HG03066 (cell line): ENCODE data around the gene HDAC6.
"Not testable (repeated sequence)": the region's sequence is repeated elsewhere in the genome, so short reads cannot be mapped to it uniquely, and the experiment has no call there.

ENCODE experiments used
- ATAC-seq: cut with Tn5 transposase; IDR thresholded peaks from one replicate; pipeline ENCODE4 v1.9.1; 2021; ENCODE audit warnings: low read depth; ENCODE audit not compliant: unreplicated experiment

HDAC6 gene

DNA sequence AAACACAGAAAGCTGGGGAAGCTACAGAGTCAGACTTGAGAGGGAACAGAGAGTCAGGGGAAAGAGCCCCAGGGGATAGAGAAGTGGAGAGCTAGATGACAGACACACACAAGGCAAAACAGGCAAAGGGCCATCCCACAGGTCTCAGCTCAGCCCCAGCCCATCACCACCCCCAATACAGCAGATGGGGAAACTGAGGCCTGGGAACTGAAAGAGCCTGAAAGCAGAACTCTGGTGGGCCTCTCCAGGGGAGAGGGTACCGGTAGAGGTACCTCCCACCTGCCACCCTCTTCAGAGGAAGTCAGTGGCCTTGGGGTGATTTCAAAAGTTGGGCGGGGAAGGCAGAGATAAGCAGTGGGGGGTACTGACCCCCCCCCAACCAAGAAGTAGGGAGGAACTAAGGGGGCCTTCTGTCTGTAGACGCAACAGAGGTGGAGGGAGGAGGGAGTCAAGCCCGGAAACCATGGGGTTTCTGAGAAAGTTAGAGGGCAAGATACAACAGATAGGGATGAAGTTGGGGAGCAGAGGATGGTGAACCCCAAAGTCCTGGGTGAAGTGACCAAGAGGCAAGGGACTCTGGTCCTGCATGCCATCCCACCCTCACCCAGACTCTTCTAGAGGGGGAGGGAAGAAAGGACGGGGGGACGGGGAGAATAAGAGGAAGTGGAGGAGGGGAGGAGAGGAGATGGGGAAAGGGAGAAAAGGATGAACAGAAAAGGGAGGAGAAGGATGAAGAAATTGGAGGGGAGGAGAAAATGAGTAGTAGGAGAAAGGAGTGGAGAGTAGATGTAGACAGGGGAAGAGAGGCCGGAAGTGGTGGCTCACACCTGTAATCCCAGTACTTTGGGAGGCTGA, 12.3 kb upstream of the HDAC6 start:
- no peak for ATAC-seq

DNA sequence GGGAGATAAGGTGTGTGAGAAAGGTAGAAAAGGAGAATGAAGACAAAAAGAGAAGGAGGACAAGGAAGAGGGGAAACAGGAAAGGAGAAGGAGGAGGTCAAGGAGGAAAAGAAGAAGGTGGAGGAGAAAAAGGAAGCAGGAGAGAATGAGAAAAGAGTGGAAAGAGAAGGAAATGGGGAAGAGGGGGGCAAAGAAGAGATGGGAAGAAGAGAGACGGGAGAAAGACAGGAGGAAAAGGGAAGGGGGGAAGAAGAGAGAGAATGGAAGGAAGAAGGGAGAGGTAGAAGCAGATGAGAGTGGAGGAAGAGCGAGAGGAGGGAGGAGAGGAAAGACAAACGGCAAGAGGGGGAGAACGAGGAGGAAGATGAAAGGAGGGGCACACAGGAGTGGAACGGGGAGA, 11.4 kb upstream of the HDAC6 start:
- no peak for ATAC-seq

DNA sequence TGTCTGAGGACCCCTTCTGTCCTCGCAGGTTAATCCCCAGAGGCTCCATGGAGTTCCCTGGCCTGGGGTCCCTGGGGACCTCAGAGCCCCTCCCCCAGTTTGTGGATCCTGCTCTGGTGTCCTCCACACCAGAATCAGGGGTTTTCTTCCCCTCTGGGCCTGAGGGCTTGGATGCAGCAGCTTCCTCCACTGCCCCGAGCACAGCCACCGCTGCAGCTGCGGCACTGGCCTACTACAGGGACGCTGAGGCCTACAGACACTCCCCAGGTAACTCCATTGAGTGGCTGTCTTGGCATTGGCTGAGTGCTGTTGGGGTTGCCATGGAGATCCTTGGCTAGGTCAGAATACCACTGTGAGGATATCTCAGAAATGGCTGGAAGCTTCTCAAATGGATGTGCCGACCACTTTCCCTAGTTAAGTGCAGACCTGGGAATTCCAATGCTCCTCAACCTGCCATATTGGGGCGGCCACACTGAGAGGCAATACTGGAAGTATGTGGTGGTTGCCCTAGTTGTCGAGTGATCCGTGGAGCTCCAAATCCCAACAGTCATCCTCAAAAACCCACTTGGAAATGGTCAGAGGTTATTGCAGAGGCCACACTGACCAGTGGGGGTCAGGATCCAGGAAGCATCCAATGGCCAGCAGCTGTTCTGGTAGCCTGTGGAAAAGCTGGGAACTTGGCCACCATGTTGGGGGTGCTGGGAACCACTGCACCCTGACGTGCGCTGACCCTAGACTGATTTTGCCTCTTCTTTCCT, 10.6 kb upstream of the HDAC6 start:
- no peak for ATAC-seq

DNA sequence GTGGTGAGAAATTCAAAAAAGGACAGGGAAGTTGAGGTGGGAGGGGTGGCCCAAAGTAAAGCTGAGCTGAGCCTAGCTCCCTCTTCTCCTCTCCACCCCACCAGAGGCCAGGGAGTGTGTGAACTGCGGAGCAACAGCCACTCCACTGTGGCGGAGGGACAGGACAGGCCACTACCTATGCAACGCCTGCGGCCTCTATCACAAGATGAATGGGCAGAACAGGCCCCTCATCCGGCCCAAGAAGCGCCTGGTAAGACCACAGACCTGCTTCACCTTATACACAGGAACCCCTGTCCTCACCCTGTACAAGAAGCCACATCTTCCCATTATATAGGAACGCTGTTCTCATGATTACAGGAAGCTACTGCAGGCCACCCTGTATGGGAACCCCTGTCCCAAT, 9.6 kb upstream of the HDAC6 start:
- ATAC-seq: no peak

DNA sequence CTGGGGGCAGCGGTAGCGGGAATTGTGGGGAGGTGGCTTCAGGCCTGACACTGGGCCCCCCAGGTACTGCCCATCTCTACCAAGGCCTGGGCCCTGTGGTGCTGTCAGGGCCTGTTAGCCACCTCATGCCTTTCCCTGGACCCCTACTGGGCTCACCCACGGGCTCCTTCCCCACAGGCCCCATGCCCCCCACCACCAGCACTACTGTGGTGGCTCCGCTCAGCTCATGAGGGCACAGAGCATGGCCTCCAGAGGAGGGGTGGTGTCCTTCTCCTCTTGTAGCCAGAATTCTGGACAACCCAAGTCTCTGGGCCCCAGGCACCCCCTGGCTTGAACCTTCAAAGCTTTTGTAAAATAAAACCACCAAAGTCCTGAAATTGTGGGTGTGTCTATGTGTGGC, 7.9 kb upstream of the HDAC6 start:
- no peak for ATAC-seq

DNA sequence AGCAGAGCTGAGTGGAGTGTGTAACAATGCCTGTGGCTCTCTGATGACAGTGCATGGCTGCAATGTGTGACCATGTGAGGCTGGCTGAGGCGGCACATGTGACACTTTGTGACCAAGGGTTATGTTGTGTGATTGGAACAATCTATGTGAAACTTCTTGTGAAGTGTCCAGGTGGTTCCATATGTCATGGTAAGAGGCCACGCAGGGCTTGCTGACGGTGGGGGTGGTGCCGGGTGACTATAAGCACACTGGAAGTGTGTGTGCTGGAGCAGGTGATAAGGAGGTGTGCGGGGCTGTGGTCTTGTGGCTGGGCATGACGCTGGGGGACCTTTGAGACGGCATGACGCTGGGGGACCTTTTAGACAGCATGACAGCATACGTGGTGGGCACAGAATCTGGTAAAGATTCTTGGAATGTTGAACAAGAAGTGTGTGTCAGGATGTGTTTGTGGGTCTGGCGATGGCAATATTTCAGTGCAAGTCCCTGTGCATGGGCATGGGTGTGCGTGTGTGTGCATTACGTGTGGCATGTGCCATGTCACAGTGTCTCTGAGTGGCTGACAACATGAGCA, 7.4 kb upstream of the HDAC6 start:
- ATAC-seq: no peak

DNA sequence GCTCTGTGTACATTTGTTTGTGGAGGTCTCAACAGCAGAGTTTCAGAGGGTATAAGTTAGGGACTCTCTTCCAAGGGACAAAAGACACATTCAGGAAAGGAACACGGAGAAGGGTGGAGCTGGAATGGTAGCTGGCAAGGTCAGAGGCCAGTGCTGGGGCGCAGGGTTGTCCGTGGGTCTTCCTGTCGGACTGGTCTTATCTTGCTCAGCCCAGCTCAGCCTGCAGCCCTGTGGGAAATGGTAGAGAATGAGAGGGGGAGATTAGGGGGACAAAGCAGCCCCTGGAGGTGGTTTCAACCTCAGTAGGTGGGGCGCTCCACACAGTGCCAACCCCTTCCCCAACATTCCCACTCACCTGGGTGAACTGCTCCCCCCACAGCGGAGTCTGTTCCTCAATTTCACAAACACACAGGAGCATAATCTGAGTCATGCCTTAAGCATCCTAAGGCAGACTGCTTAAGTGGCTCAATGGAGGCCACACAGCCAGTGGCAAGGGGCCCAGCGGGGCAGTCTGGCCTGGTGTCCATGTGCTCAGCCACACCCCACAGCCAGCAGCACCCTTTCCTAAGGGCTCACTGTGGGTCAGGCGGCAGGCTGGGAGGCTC, 6.9 kb upstream of the HDAC6 start:
- no peak for ATAC-seq

DNA sequence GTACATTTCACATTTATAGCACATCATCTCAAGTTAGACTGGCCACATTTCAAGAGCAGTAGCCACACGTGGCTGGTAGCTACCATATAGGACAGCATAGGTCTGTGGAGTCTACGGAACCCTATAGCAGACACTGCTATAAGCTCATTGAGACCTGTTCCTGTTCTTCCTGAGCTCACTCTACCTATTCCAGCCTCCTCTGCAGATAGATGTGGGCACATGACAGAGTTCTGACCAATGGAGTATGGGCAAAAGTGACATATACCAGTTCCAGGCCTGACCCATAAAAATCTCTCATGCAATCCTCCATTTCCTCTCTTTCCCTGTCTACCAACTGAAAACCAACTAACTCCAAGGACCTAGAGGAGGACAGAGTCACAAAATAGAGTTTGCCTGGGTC, 3.5 kb upstream of the HDAC6 start:
- no peak for ATAC-seq

DNA sequence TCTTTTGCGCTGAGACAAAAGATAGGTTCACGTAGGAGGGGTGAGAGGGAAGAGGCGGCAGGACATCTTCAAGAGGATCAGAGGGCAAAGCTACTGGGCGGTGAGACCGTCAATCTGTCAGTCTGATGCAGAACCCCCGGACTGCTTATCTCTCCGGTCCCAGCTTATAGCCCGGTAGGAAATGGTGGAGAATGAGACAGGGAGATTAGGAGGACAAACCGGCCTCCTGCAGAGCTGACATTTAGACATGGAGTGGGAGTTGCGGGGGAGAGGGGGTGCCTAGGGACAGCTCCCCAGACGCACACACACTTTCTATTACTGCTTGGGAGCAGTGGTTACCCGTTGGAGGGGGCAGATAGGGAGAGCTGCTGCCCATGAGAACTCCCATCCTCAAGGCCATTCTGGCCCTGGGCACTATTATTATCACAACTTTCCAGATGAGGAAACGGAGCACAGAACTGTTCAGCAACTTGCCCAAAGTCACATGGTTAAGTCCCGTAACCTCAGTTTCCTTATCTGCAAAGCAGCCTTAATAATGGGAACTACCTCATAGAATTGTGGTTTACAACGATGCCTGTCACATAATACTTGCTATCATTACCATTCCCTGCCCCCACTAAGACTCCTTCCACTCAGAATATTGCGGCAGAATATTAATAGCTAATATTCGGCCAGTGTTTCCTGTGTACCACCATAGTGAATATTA, 1.1 kb upstream of the HDAC6 start:
- no peak for ATAC-seq

DNA sequence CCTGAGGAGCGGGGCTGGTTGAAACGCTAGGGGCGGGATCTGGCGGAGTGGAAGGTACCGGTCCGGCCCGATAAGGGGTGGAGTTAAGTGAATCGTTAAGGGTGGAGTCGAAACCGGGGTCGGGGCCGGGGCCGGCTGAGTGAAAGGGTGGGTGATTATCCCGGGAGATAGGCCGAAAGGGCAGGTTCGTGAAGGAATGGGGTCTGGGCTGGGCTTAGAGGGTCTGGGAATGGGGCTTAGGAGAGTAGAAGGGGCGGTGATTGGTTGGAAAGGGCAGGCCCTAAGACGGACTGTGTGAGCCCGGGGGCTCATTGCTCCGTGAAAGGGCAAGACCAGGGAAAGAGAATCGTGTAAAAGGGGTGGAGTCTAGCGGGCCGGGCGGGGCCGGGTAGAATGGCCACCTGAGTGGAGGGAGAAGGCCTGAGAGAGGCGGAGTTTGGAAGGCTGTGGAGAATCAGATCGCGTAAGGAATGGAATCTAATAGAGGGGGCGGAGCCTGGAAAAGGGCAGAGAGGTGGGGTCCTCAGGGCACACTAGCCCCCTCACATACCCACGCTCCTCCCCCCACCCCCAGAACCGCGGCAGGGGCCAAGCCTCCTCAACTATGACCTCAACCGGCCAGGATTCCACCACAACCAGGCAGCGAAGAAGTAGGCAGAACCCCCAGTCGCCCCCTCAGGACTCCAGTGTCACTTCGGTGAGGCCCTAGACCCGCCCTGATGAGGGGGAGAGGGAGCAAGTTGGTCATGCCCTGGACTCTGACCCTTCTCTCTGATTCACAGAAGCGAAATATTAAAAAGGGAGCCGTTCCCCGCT, 430 bp downstream of the HDAC6 start:
- ATAC-seq: peak; percentile 46

DNA sequence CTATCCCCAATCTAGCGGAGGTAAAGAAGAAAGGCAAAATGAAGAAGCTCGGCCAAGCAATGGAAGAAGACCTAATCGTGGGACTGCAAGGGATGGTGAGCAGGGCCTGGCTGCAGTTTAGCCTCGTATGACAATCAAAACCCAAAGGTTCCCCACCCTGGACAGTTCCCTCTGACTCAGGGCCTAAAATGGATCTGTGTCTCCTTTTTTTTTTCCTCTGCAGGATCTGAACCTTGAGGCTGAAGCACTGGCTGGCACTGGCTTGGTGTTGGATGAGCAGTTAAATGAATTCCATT, 986 bp downstream of the HDAC6 start:
- no peak for ATAC-seq

DNA sequence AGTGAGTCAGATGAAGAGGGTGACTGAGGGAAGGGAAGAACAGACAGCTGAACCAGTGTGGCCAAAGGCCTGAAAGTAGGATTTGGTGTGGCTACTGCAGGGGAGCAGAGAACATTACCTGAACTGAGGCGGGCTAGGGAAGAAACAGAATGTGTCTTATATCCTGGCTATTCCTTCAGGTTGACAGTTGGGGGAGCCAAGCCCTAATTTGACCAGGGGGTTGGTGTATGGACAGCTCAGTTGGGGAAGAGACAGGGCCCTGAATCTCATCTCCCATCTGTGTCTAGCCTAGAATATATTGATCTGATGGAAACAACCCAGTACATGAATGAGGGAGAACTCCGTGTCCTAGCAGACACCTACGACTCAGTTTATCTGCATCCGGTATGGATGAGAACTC, 4.2 kb downstream of the HDAC6 start:
- ATAC-seq: no peak

DNA sequence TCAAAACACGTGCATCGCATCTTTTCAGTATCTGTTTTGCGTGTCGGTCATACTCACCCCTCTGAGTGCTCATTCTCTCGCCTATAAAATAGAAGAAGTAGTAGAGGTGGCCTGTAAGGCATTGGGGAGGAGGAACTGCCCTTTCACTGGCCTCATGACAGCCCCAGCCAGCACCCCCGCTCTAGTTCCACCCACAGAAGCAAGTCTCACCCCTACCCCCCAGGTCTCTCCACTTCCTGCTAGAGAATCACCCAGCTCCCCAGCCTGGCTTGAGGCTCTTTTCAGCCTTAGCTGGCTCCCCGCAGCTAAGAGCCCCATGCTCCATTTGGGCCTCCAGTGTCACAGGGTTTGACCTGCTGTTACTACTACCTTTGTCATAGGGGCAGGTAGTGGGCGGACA, 11.8 kb downstream of the HDAC6 start:
- no peak for ATAC-seq

DNA sequence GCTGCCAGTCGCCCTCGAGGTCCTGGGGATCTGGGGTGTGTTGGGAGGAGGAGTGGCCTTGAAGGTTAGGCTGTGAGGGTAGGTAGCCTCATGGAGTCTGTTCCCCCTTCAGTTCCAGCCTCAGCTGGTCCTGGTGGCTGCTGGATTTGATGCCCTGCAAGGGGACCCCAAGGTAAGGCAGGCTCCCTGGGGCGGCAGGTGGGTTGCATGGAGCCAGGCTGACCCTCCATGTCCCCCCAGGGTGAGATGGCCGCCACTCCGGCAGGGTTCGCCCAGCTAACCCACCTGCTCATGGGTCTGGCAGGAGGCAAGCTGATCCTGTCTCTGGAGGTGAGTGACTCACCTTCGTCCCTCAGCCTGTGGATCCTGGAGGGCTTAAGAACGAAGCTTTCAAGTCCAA, 12.9 kb downstream of the HDAC6 start:
- no peak for ATAC-seq

DNA sequence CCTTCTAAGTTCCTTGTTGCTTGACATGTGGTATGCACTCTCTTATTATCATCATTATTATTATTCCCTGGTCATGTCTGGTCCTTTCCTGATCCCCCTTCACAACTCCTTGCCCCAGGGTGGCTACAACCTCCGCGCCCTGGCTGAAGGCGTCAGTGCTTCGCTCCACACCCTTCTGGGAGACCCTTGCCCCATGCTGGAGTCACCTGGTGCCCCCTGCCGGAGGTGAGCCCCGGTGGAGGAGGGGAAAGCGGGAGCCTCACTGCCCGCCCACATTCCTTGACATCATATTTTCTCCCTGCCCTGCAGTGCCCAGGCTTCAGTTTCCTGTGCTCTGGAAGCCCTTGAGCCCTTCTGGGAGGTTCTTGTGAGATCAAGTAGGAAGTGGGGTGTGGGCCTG, 13.4 kb downstream of the HDAC6 start:
- ATAC-seq: no peak

DNA sequence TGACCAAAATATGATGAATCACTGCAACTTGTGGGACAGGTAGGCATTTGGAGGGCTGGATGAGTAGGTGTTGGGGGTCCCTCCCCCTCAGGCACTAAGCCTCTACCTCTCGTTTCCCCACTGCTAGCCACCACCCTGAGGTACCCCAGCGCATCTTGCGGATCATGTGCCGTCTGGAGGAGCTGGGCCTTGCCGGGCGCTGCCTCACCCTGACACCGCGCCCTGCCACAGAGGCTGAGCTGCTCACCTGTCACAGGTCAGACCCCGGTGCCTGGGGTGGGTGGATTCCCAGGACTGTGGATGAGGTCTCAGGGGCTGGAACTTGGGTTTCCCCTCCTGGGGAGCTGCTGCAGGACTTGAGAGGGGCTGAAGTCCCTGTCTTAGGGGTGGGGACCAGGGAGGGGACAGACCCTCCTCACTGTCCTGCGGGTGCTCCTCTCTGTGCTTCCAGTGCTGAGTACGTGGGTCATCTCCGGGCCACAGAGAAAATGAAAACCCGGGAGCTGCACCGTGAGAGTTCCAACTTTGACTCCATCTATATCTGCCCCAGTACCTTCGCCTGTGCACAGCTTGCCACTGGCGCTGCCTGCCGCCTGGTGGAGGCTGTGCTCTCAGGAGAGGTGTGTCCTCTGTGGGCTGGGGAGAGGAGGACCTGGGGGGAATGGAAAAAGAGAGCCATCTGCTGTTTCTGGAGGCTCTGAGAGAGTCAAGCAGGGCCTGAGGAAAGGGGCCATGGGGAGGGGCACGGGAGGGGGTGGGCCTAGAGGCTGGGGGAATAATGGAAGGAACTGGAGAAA, 14.3 kb downstream of the HDAC6 start:
- ATAC-seq: no peak

DNA sequence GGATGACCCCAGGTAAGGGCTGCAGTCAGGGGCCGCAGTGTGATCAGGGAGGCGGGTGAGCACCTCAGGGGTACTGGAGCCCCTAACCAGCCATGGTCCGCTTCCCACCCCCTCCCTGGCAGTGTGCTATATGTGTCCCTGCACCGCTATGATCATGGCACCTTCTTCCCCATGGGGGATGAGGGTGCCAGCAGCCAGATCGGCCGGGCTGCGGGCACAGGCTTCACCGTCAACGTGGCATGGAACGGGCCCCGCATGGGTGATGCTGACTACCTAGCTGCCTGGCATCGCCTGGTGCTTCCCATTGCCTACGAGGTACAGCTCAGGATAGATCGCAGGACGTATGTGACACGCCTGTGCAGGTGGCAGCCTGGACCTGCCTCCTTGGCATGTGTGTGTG, 16.2 kb downstream of the HDAC6 start:
- ATAC-seq: no peak

DNA sequence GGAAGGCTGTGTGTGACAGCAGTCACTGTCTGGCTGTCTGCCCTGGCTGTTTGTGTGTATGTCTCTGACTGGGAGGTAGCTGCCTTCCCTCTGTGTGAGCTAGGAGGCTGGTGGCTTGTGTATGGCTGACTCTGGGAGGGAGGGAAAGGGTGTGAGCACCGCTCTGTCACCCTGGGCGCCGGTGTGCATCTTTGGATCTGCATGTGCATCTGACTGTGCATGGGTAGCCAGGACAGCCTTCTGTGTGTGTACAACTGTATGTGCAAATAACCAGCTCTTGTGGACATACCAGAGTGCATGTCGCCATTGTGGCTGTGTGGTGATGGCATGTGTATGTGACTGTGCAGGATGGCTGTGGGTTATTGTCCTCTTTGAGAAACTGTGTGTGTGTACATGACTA, 17.0 kb downstream of the HDAC6 start:
- ATAC-seq: no peak

DNA sequence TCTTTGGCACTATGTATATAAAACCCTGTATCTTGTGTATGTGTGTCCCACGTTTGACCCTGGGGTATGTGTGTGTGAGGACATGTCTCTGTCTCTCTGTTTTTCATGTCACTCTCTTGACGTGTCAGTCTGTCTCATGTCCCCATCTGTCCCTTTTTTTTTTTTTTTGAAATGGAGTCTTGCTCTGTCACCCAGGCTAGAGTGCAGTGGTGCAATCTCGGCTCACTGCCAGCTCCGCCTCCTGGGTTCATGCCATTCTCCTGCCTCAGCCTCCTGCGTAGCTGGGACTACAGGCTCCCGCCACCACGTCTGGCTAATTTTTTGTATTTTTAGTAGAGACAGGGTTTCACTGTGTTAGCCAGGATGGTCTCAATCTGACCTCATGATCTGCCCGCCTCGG, 17.5 kb downstream of the HDAC6 start:
- ATAC-seq: not testable (repeated sequence)
